ENCODE measurements around the gene PANK4.
"Not testable (repeated sequence)": the region's sequence is repeated elsewhere in the genome, so short reads cannot be mapped to it uniquely, and the experiment has no call there.

DNA sequence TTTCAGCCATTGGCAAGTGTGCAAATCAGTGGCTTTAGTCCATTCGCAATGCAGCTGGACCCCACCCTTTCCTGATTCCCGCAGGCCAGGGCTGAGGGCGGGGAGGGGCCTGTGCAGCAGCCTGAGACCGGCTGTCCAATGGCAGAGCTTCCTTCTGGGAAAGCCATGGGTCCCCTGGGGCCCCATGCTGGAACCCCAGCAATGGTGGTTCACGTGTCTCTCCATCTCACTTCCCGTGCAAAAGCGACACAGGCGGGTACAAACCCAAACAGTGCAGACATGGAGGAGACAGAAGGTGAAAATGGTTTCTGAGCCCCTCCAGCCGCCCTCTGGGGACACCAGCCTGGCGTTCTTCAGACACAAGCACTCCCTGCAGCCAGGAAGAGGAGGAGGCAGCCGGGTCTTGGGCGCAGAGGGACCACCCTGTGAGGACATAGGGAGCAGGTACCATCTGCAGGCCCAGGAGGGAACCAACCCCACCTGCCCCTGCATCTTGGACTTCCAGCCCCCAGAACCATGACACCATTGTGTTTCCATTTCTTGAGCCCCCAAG lies 24.0 kb upstream of the PANK4 start:
- not testable (repeated sequence) for TF ChIP-seq POLR2A (IDR thresholded peaks at IDR 0.05)
- TF ChIP-seq, protein P1, sequence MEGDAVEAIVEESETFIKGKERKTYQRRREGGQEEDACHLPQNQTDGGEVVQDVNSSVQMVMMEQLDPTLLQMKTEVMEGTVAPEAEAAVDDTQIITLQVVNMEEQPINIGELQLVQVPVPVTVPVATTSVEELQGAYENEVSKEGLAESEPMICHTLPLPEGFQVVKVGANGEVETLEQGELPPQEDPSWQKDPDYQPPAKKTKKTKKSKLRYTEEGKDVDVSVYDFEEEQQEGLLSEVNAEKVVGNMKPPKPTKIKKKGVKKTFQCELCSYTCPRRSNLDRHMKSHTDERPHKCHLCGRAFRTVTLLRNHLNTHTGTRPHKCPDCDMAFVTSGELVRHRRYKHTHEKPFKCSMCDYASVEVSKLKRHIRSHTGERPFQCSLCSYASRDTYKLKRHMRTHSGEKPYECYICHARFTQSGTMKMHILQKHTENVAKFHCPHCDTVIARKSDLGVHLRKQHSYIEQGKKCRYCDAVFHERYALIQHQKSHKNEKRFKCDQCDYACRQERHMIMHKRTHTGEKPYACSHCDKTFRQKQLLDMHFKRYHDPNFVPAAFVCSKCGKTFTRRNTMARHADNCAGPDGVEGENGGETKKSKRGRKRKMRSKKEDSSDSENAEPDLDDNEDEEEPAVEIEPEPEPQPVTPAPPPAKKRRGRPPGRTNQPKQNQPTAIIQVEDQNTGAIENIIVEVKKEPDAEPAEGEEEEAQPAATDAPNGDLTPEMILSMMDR (IDR thresholded peaks at IDR 0.05) = not testable (repeated sequence)

All from testis (tissue), 2 donors.